SH-SY5Y (cell line): ENCODE results near the gene GPC5.

Source experiments
- GATA2 ChIP-seq: IDR thresholded peaks from 2 replicates; pipeline ENCODE4 v1.6.1; 2011; ENCODE audit warnings: mild to moderate bottlenecking, low read depth, low read length
- GATA3 ChIP-seq: IDR thresholded peaks from 2 replicates; pipeline ENCODE4 v1.6.1; 2011; ENCODE audit warnings: low read depth, mild to moderate bottlenecking, low read length, moderate library complexity

Gene GPC5

GRCh38 chr13:91701975-91702374 is 303.6 kb downstream of the GPC5 start:
- TF ChIP-seq GATA2 (no peak), GATA3 (no peak)

GRCh38 chr13:91702411-91702810 is 304.0 kb downstream of the GPC5 start:
- TF ChIP-seq GATA3 (no peak), GATA2 (no peak)

- TF ChIP-seq GATA3: no peak
- TF ChIP-seq GATA2: no peak
Observed at GRCh38 chr13:91704398-91704797, 306.0 kb downstream of the GPC5 start.

- no peak for TF ChIP-seq GATA2
- no peak for TF ChIP-seq GATA3
Observed at GRCh38 chr13:91708558-91708957, 310.1 kb downstream of the GPC5 start.

- TF ChIP-seq GATA3 (no peak), GATA2 (no peak)
Observed at GRCh38 chr13:91709180-91709579, 310.8 kb downstream of the GPC5 start.

- TF ChIP-seq GATA3 (no peak), GATA2 (no peak)
Observed at GRCh38 chr13:91710733-91711132, 312.3 kb downstream of the GPC5 start.

- TF ChIP-seq GATA2: no peak
- no peak for TF ChIP-seq GATA3
Observed at GRCh38 chr13:91714855-91715254, 316.4 kb downstream of the GPC5 start.

GRCh38 chr13:91716436-91717065 is 318.1 kb downstream of the GPC5 start:
- TF ChIP-seq GATA3 (no peak), GATA2 (no peak)

GRCh38 chr13:91719033-91719432 is 320.6 kb downstream of the GPC5 start:
- TF ChIP-seq GATA3: no peak
- TF ChIP-seq GATA2: no peak

GRCh38 chr13:91721413-91721812 is 323.0 kb downstream of the GPC5 start:
- TF ChIP-seq GATA2: no peak
- no peak for TF ChIP-seq GATA3

GRCh38 chr13:91722267-91722884 is 324.0 kb downstream of the GPC5 start:
- TF ChIP-seq GATA2 (no peak), GATA3 (no peak)

GRCh38 chr13:91724591-91724990 is 326.2 kb downstream of the GPC5 start:
- no peak for TF ChIP-seq GATA2
- TF ChIP-seq GATA3: no peak

- TF ChIP-seq GATA3 (no peak), GATA2 (no peak)
Observed at GRCh38 chr13:91725646-91726045, 327.2 kb downstream of the GPC5 start.

- TF ChIP-seq GATA3 (no peak), GATA2 (no peak)
Observed at GRCh38 chr13:91726671-91727070, 328.2 kb downstream of the GPC5 start.

GRCh38 chr13:91729859-91730258 is 331.4 kb downstream of the GPC5 start:
- TF ChIP-seq GATA3 (no peak), GATA2 (no peak)

- TF ChIP-seq GATA2: no peak
- TF ChIP-seq GATA3: no peak
Observed at GRCh38 chr13:91739751-91740150, 341.3 kb downstream of the GPC5 start.

GRCh38 chr13:91740756-91741155 is 342.3 kb downstream of the GPC5 start:
- TF ChIP-seq GATA3 (no peak), GATA2 (no peak)
